IPS DF 6.9 (cell line): Measurements from ENCODE around the gene C4A.
"Not testable (repeated sequence)": the region's sequence is repeated elsewhere in the genome, so short reads cannot be mapped to it uniquely, and the experiment has no call there.

Experiments used
- DNase-seq: peaks from one replicate; pipeline ENCODE4 v3.0.0-alpha.2; 2013; ENCODE audit warnings: low read depth, low spot score
- H3K27ac ChIP-seq: one replicate; pipeline ENCODE4 v1.5.1; 2013; ENCODE audit warnings: low read length, control low read depth
- H3K27me3 ChIP-seq: 2 replicates; pipeline ENCODE4 v1.6.1; 2013; ENCODE audit warnings: mild to moderate bottlenecking, low read length; ENCODE audit not compliant: control insufficient read depth, insufficient read depth
- H3K36me3 ChIP-seq: 2 replicates; pipeline ENCODE4 v1.6.1; 2013; ENCODE audit warnings: low read length; ENCODE audit not compliant: control insufficient read depth, insufficient read depth
- H3K4me1 ChIP-seq: 2 replicates; pipeline ENCODE4 v1.6.1; 2013; ENCODE audit warnings: low read length; ENCODE audit not compliant: control insufficient read depth, insufficient read depth
- H3K4me3 ChIP-seq: 2 replicates; pipeline ENCODE4 v1.5.1; 2013; ENCODE audit warnings: mild to moderate bottlenecking, low read length
- H3K9me3 ChIP-seq: 2 replicates; pipeline ENCODE4 v1.6.1; 2013; ENCODE audit warnings: low read length, inconsistent platforms; ENCODE audit not compliant: control insufficient read depth, insufficient read depth
- WGBS: extraction: QIAGEN DNeasy Blood & Tissue Kit; methylation state at CpG from one replicate; pipeline ENCODE4 v1.1.7; 2013; ENCODE audit warnings: mixed read lengths, missing lambda C conversion rate; ENCODE audit not compliant: insufficient read length, insufficient coverage; 5-methylcytosine and 5-hydroxymethylcytosine counted together

The C4A gene

DNA sequence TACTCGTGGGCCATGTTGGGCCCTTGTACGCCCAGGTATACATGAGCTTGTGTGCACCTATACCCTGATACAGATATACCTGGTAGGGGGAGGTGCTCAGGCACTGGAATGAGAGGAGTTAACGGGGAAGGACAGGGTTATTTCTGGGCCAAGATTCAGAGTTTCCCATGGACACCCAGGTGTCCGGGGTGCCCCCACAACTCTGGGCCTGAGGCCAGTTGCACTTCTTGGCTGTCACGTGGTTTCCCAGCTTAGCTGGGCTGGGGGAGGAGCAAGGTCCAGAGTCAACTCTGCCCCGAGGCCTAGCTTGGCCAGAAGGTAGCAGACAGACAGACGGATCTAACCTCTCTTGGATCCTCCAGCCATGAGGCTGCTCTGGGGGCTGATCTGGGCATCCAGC lies at the start of gene C4A:
Gene C4A (plus strand): TSS at position 314 of the 400 bp plus-strand sequence. CDS start 51 bp downstream, at position 365.
- H3K4me3 ChIP-seq, H3K27me3 ChIP-seq, DNase-seq, H3K9me3 ChIP-seq, H3K36me3 ChIP-seq, H3K27ac ChIP-seq, H3K4me1 ChIP-seq: not testable (repeated sequence)
- WGBS = no CpG with 5 or more reads among the region's 7 CpGs

DNA sequence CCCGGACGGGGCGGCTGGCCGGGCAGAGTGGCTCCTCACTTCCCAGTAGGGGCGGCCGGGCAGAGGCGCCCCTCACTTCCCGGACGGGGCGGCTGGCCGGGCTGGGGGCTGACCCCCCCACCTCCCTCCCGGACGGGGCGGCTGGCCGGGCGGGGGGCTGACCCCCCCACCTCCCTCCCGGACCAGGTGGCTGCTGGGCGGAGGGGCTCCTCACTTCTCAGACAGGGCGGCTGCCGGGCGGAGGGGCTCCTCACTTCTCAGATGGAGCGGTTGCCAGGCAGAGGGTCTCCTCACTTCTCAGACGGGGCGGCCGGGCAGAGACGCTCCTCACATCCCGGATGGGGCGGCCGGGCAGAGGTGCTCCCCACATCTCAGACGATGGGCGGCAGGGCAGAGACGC lies 49.7 kb upstream of the C4A start:
- not testable (repeated sequence) for DNase-seq
- no CpG with 5 or more reads among the region's 32 CpGs for WGBS

DNA sequence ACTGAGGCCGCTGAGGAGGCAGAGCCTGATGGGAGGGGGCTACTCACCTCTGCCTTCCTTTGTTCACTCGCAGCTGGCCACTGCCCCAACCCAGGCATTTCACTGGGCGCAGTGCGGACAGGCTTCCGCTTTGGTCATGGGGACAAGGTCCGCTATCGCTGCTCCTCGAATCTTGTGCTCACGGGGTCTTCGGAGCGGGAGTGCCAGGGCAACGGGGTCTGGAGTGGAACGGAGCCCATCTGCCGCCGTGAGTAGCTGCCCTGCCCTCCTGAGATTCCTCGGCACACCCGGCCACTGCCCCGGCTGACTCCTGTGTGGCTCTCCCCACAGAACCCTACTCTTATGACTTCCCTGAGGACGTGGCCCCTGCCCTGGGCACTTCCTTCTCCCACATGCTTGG lies 48.3 kb upstream of the C4A start:
- no CpG with 5 or more reads among the region's 19 CpGs for WGBS
- Histone ChIP-seq H3K27ac (no peak overlapping the region), H3K4me1 (no peaks in the 10 kb centered on the region), H3K27me3 (no peaks in the 10 kb centered on the region), H3K36me3 (no peaks in the 10 kb centered on the region), H3K4me3 (no peak overlapping the region), H3K9me3 (no peaks in the 10 kb centered on the region)
- no peak for DNase-seq

More for the DNA sequence above, 49.7 kb upstream of the C4A start:
- not testable (repeated sequence) for H3K27ac ChIP-seq, H3K36me3 ChIP-seq, H3K9me3 ChIP-seq, H3K4me3 ChIP-seq, H3K4me1 ChIP-seq, H3K27me3 ChIP-seq

DNA sequence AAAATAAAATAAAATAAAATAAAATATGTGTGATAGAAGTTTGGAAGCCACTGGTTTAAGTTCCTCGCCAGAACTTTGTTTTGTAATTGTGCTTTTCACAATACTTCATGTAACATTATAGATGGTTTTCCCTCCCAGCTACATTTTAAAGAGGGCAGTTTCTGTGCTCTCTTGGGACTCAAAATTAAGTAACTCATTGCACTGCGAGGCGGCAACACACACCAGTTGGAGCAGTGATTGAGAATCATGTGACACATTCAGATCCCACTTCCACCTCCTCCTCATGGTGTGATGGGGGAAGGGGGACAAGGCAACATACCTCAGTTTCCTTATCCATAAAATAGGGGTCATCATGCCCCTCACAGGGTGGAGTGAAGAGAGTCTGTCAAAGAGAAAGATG lies 46.8 kb upstream of the C4A start:
- DNase-seq = no peak
- Histone ChIP-seq H3K4me1 (no peaks in the 10 kb centered on the region), H3K36me3 (no peaks in the 10 kb centered on the region), H3K9me3 (no peaks in the 10 kb centered on the region), H3K27ac (no peak overlapping the region), H3K27me3 (no peaks in the 10 kb centered on the region), H3K4me3 (no peak overlapping the region)
- no CpG with 5 or more reads among the region's 3 CpGs for WGBS

DNA sequence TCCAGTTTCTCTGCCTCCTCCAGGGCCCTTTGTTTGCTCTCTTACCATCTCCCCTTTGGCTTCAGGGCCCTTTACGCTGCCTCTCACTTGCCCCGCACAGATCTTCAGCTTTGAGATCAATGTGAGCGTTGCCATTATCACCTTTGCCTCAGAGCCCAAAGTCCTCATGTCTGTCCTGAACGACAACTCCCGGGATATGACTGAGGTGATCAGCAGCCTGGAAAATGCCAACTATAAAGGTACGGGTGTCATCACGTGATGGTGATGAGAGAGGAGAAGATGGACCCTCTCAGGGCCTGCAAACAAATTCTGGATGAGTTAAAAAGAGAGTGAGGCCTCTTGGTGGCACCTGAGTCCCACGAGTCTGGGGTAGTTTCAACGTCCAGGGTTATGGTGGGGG lies 46.0 kb upstream of the C4A start:
- peaks cover 2% of the 10 kb centered on the region; the same call in 1 of the 2 replicates for H3K4me1 ChIP-seq
- DNase-seq = no peak
- no CpG with 5 or more reads among the region's 9 CpGs for WGBS

DNA sequence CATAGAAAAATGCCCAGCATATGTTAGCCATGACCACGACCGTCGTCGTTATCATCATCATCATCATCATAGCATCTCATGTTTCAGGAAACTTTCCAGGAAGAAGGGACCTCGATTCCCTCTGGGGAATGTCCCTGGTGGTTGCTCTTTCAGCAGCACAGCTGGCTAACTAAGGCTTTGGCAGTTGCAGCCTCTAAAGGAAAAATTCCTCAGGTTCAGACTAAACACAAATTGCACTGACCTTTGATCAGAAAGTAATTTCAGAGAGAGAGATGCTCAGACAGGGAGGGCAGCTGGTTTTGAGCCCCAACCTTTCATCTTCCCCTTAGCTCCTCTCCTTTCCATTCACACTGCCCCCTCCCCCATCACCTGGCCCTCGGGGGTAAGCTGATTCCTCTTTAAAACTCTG lies 41.6 kb upstream of the C4A start:
- no CpG with 5 or more reads among the region's 6 CpGs for WGBS
- Histone ChIP-seq H3K9me3 (no peaks in the 10 kb centered on the region), H3K27me3 (no peaks in the 10 kb centered on the region), H3K4me3 (no peak overlapping the region), H3K4me1 (peaks cover 2% of the 10 kb centered on the region; the same call in 1 of the 2 replicates), H3K36me3 (no peaks in the 10 kb centered on the region), H3K27ac (no peak overlapping the region)
- DNase-seq = no peak

More for the DNA sequence above, 46.0 kb upstream of the C4A start:
- Histone ChIP-seq H3K27ac (no peak overlapping the region), H3K27me3 (no peaks in the 10 kb centered on the region), H3K36me3 (no peaks in the 10 kb centered on the region), H3K4me3 (no peak overlapping the region), H3K9me3 (no peaks in the 10 kb centered on the region)

DNA sequence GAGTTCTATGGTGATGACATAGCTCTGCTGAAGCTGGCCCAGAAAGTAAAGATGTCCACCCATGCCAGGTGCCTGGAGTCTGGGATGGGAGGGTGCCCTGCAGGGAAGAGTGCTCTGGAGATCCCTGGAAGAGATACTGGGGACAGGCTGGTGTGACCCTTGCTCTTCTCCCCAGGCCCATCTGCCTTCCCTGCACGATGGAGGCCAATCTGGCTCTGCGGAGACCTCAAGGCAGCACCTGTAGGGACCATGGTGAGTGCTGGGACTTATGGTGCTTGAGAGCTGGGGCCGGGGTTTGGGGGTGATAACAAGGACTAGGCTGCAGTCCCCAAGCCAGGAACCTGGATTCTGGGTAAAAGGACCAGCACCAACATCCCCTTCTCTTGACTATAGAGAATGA lies 38.1 kb upstream of the C4A start:
- Histone ChIP-seq H3K4me1 (peaks cover 2% of the 10 kb centered on the region; the same call in 1 of the 2 replicates), H3K36me3 (no peaks in the 10 kb centered on the region)

DNA sequence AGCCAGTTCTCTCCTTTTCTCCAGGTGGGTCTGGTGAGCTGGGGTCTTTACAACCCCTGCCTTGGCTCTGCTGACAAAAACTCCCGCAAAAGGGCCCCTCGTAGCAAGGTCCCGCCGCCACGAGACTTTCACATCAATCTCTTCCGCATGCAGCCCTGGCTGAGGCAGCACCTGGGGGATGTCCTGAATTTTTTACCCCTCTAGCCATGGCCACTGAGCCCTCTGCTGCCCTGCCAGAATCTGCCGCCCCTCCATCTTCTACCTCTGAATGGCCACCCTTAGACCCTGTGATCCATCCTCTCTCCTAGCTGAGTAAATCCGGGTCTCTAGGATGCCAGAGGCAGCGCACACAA lies 36.7 kb upstream of the C4A start:
- Histone ChIP-seq H3K4me1 (peaks cover 2% of the 10 kb centered on the region; the same call in 1 of the 2 replicates), H3K27me3 (no peaks in the 10 kb centered on the region), H3K4me3 (no peak overlapping the region), H3K9me3 (no peaks in the 10 kb centered on the region), H3K36me3 (no peaks in the 10 kb centered on the region), H3K27ac (no peak overlapping the region)
- WGBS = no CpG with 5 or more reads among the region's 9 CpGs
- DNase-seq = no peak

More for the DNA sequence above, 38.1 kb upstream of the C4A start:
- no peaks in the 10 kb centered on the region for H3K27me3 ChIP-seq
- no peaks in the 10 kb centered on the region for H3K9me3 ChIP-seq
- H3K4me3 ChIP-seq = no peak overlapping the region
- DNase-seq = no peak
- no peak overlapping the region for H3K27ac ChIP-seq
- no CpG with 5 or more reads among the region's 3 CpGs for WGBS

DNA sequence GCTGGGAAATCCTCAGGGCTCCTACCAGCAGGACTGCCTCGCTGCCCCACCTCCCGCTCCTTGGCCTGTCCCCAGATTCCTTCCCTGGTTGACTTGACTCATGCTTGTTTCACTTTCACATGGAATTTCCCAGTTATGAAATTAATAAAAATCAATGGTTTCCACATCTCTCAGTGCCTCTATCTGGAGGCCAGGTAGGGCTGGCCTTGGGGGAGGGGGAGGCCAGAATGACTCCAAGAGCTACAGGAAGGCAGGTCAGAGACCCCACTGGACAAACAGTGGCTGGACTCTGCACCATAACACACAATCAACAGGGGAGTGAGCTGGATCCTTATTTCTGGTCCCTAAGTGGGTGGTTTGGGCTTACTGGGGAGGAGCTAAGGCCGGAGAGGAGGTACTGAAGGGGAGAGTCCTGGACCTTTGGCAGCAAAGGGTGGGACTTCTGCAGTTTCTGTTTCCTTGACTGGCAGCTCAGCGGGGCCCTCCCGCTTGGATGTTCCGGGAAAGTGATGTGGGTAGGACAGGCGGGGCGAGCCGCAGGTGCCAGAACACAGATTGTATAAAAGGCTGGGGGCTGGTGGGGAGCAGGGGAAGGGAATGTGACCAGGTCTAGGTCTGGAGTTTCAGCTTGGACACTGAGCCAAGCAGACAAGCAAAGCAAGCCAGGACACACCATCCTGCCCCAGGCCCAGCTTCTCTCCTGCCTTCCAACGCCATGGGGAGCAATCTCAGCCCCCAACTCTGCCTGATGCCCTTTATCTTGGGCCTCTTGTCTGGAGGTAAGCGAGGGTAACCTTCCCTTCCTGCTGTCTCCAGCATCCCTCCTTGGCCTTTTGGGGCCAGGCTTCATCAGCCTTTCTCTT lies 36.1 kb upstream of the C4A start, which contains the start of gene CFB:
Gene CFB (plus strand): TSS at position 589 of the 863 bp plus-strand sequence. CDS start 127 bp downstream, at position 716.
- H3K36me3 ChIP-seq = peaks cover 2% of the 10 kb centered on the region; the same call in 1 of the 2 replicates
- H3K27ac ChIP-seq = no peak within 1 kb of the TSS

DNA sequence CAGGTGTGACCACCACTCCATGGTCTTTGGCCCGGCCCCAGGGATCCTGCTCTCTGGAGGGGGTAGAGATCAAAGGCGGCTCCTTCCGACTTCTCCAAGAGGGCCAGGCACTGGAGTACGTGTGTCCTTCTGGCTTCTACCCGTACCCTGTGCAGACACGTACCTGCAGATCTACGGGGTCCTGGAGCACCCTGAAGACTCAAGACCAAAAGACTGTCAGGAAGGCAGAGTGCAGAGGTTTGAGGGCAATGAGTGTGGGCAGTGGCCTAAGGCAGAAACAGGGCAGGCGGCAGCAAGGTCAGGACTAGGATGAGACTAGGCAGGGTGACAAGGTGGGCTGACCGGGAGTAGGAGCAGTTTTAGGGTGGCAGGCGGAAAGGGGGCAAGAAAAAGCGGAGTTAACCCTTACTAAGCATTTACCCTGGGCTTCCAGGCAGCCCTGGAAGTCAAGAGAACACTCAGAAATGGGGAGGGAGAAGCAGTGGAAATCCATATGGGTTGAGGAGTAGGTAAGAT lies 35.4 kb upstream of the C4A start:
- H3K9me3 ChIP-seq = no peaks in the 10 kb centered on the region
- no peak for DNase-seq
- H3K36me3 ChIP-seq = peaks cover 3% of the 10 kb centered on the region; the same call in 1 of the 2 replicates
- H3K27ac ChIP-seq = no peak overlapping the region
- no peak overlapping the region for H3K4me3 ChIP-seq
- H3K27me3 ChIP-seq = no peaks in the 10 kb centered on the region
- no peaks in the 10 kb centered on the region for H3K4me1 ChIP-seq
- WGBS = no CpG with 5 or more reads among the region's 11 CpGs

More for the DNA sequence above, 36.1 kb upstream of the C4A start, which contains the start of gene CFB:
- Histone ChIP-seq H3K27me3 (no peaks in the 10 kb centered on the region), H3K4me3 (no peak within 1 kb of the TSS), H3K9me3 (no peaks in the 10 kb centered on the region), H3K4me1 (no peaks in the 10 kb centered on the region)
- no CpG with 5 or more reads among the region's 11 CpGs for WGBS
- DNase-seq = no peak
